HG02763 (cell line): ENCODE results near the gene PITPNM3.

Experiments used
- ATAC-seq: cut with Tn5 transposase; IDR thresholded peaks from one replicate; pipeline ENCODE4 v1.9.1; 2021; ENCODE audit warnings: mild to moderate bottlenecking, moderate library complexity; ENCODE audit not compliant: unreplicated experiment

Gene PITPNM3

DNA sequence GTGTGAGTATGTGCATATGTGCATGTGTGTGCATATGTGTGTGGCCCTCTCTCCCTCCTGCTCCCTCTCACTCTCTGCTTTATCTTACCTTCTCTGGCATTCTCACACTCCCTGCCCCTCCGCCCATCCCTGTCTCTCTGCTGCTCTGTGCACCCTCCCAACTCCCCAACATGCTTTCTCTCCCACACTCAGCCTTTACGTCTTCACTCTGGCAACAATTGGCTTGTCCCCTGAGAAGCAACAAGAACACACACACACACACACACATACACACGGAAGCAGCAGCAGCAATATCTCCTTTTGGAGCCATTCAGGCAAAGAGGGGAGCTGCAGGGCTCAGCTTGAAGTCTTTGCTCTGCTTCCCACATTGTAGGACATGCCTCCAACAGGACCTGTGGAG lies 27.8 kb downstream of the PITPNM3 start:
- ATAC-seq = no peak

DNA sequence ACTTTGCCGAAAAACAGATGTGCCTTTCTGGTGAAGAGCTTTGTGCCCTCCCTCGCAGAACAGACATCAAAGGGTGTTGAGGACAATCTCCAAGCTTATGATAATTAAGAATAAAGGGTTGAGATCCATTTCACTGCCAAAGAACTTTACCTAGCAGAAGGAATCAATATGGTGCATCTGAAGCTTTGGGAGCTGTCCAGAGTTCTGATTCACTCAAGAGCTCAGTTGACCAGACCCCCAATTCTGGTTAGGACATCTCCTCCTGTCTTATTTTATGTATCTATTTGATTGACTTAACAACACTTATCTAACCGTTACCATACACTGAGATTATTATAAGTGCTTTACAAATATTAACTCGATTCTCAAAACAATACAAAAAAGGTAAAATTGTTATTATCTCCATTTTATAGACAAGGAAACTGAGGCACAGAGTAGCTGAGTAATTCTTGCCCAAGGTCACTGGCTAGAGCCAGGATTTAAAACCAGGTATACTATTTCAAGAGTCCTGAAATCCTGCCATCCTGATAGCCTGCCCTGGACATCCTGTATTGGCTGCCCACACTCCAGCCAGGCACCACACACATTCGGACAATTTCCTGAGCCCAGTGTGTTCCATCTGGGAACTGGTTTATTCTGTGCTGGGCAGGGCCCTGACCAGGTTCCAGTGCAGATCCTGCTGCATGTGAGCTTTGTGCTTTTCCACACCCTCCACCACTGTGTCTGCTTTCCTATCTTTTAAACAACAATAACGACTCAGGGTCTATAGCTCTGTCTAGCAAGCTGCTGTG lies 29.8 kb downstream of the PITPNM3 start:
- ATAC-seq = no peak

DNA sequence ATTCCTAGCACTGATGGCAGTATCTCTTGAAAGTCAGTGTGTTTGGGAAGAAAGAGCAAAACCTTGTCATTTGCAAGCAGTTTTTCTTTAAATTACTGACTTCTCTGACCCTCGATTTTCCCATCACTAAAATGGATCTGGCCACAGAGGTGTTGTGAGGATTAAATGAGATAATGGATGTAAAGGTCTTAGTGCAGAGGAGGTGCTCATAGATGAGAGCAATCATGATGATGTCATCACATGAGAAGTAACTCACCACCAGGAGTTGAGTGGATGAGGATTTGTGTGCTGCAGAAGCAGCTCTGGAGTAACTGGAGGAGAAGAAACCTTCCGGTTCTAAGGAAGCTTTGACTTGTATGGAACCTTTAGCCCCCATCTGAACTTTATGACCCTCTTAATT lies 30.6 kb downstream of the PITPNM3 start:
- ATAC-seq = no peak

DNA sequence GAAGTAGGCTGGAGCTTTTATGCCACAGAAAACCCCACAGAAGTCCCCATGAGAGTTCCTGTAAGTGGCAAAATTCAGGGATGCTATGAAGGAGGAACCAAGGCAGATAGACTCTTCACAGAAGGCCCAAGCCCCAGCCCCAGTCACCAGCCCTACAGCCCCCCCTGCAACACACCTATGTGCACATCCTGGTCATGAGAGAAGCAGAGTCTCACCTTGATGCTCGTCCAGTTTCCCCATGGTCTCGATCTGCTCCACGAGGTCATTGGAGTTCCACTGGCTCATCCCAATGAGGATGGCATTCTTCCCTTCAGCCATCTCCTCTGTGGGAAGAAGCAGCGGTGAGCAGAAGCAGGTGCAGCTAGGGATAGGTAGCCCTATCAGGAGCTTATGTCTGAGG lies 31.2 kb downstream of the PITPNM3 start:
- no peak for ATAC-seq

DNA sequence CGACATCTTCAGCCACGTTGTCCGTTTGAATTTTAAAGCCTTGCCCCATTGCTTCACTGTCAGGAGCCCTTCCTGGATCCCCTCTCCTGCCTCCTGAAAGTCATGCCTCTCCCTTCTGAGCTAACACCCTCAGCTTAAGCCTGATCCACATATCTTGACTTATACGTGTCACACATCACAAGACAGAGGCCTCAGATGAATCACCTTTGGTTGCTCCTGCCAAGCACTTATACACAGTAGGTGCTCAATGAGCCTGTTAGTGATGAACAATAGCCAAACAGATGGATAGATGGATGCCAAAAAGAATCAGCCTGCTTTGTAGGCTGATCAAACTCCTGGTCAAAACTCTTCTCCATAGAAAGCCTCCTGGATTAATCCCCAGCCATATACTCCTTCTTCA lies 31.8 kb downstream of the PITPNM3 start:
- no peak for ATAC-seq

DNA sequence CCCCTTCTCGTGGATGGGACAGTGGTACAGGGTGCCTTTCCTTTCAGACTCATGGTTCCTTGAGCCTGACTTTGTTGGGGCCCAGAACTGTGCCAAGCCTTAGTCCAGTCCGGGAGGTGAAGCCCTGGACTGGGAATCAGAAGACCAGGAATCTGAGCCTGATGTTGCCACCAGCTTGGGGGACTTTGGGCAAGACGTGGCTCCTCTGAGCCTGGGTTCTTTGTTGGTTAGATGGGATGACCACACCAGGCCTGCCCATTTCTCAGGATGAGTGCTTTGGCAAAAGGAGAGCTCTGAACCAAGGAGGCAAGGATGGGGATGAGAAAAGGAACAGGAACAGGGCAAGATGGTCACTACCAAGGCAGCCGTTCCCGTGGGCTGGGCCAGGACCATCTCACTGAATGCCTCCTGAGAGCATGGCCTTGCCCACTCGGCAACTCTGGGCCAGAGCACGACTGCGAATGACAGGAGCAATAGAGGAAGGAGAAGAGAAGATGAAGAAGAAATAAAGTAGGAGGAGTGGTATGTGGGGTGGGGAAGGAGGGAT lies 32.5 kb downstream of the PITPNM3 start:
- ATAC-seq = no peak

DNA sequence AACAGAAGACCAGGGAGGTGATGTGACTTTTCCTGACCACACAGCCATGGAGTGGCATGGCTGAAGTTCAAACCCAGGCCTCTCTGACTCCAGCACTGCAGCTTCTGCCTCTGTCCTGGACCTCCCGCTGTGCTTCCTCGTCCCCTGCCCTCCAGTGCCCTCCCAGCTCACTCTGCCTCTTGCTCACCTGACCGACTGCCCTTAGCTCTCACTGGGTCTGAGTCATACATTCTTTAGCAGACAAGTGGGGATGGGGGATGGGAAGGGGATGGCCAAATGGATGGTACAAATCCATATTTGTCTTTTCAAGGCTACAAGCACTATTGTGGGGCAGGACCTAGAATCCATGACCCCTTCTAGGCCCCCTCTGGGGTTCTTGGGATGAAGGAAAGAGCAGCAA lies 33.0 kb downstream of the PITPNM3 start:
- ATAC-seq = no peak

DNA sequence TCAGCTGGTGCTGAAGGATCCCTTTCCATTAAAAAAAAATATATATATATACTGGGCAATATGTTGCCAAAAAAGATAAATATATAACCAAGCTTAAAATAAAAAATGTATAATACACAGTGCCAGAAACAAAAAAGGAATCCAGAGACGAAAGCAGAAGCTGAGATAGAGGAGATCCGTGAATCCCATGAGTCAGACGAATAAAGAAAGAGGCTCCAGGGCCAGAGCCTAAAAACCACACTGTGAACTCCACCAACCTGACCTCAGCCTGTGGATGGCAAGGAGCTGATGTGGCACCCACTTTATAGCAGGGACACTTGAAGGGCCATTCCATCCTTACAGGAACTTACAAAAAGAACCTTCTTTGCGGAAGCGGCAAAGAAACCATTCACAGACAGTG lies 34.8 kb downstream of the PITPNM3 start:
- ATAC-seq = no peak

DNA sequence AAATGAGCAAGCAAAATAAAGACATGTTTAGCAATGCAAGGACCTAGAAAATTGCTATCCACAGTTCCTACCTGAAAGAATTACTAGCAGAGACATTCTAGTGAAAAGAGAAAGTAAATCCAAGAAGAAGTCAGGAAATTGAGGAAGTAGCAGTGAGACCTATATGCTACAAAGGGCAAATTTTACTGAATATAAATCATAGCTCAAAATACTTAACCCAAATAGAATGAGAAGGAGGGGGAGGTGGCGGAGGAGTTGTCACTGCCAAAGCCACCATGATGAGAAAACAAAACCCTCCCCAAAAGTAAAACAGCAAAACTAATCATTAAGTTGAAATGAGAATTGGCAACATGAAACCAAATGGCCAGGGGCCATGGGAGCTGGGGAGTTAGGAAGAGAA lies 39.3 kb downstream of the PITPNM3 start:
- no peak for ATAC-seq

DNA sequence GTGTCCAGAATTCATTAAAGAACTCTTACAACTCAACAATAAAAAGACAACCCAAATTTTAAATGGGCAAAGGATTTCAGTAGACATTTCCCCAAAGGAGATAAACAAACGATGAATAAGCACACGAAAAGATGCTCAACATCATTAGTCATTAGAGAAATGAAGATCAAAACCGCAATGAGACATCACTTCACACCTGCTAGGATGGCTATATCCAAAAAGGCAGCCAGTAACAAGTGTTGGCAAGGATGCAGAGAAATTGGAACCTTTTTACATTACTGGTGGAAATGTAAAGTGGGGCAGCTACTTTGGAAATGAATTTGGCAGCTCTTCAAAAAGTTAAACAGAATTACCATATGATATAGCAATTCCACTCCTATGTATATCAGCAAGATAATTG lies 42.0 kb downstream of the PITPNM3 start:
- ATAC-seq = no peak

DNA sequence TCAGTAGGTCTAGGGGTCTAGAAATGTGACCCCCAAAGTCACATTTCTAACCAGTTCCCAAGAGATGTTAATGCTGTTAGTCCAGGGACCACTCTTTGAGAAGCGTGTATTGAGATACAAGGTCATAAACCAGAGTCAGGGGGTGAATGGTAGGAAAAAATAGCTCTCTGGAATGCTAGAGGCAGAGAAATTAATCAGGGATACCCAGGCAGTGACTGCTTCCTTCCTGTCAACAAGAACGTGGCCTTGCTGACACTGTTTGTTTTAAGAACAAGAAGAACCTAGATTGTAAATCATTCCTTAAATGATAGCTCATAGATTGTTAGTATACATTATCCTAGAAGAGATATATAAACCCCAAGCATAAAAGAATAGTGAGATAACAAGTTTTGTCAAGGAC lies 43.8 kb downstream of the PITPNM3 start:
- no peak for ATAC-seq

DNA sequence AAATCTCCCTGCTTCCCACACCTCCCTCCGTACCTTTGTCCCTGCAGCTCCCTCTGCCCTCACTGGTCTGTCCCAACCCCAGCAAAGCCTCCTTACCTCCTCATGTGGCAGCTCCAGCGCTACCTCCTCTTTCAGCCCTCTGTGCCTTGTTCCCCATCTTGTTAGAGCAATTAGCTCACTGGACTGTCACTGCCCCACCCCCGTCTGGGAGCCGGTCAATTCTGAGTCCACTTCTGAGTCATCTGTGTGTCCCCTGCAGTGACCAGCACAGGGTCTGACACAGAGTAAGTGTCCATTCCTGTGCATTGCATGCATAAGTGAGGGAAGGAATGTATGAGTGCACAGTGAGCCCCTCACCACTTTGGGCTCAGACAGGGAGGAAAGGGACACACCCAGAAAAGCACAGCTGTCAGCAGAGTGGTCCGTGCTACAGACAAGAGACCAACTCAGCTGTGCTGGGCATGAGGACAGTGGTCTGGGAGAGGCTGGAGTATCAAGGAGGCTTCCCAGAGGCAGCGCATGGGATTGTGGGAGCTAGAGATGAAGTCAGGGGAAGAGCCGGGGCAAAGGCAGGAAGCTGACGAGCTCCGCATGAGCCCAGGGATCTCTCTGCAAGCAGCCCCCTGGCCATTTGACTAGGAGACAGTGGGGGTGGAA lies 45.9 kb downstream of the PITPNM3 start:
- ATAC-seq = no peak

DNA sequence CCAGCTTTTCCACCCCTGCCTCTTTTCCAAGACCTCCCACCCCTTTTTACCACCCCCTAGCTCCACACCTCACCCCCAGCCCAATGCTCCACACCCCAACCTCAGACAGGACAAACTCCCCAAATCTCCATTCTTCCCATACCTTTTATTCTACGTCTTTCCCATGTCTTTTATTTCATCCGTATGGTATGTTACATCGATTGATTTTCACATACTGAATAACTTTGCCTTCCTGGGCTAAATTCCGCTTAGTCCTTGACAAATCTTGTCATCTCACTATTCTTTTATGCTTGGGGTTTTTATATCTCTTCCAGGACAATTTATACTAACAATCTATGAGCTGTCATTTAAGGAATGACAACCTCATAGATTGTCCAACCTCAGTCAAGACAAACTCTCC lies 46.4 kb downstream of the PITPNM3 start:
- ATAC-seq = no peak

DNA sequence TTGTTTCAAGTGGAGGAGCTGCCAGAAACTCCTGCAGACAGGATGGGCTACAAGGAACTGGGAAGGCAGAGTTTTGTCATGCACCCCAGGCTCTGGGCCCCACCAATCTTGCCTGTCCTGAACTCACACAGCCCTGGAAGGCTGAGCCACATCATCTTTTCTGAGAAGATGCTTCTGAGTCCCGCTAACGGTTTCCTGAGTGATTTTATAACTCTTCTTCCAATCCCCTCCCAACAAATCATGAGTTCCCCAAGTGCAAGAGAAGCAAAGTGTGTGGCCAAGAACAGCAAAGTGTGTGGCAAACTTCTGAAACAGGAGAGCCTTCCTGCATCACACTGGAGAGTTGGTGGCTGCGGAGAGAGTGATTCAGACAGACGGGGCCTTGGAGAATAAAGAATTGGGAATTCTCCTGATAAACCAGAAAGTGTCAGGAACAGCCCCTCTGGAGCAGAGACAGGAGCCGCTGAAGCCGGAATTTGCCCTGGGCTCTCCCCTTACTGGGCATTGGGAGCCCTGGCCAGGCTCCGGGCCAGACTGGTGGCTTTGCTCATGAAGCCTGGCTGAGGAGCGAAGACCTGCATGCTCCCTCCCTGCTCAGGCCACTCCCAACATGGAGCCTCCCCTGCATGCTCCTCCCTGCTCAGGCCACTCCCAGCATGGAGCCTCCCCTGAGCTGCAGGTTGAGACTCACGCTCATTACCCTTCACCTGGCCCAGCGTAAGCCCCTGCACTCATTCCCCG lies 47.2 kb downstream of the PITPNM3 start:
- no peak for ATAC-seq

DNA sequence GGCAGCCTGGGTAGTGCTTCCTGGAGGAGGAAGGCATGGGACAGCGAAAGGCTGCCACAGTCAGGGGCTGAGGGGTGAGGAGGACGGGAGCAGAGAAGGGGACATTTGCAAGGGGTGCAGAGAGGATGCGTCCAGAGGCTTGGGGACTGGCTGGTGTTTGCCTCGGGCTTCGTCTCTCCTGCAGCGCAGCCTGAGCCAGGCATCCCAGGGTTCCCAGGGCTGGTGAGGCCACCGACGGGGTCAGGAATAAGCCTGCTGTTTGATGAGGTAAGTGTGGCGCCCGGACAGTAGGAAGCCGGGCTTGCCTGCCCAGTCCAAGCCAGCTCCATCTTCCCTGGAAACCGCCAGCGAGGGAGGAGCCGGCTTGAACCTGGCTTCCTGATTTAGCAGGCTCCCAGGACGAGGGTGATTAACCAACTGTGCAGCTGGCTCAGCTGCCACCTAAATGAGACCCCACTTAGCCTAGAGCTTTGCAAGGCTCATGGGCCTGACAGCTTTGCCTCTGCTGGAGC lies 47.8 kb downstream of the PITPNM3 start:
- no peak for ATAC-seq

DNA sequence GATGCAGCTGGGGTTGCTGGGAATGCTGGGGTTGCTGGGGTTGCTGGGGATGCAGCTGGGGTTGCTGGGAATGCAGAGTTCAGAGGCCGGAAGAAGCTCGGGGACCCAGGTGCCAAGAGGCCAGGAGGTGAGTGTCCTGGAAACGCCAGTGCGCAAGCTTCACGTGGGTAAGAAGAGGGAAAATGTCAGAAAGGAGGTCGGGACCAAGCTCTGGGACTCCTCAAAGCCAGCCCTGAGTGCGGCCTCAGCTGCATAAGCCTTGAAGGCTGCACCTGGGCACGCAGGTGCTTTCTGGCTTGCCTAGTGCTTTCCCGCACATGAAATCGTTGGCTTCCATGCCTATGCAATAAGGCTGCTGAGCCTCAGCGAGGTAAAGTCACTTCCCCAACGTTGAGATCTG lies 48.3 kb downstream of the PITPNM3 start:
- no peak for ATAC-seq

DNA sequence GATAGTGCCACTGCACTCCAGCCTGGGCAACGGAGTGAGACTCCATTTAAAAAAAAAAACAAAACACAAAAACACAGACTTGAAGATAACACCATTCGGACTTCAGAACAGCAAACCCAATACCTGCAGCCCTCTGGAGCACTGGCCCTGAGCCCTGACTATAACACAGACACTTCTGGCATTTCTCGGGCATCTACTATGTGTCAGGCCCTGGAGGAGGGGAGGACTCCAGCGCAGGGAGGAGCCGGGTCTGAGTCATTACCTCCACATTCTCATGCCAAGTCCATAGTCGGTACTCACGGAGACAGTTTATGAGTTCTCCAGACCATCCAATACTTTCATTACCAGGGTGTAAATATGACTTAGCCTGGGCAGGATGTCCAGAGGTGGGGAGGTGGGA lies 48.8 kb downstream of the PITPNM3 start:
- ATAC-seq = no peak

DNA sequence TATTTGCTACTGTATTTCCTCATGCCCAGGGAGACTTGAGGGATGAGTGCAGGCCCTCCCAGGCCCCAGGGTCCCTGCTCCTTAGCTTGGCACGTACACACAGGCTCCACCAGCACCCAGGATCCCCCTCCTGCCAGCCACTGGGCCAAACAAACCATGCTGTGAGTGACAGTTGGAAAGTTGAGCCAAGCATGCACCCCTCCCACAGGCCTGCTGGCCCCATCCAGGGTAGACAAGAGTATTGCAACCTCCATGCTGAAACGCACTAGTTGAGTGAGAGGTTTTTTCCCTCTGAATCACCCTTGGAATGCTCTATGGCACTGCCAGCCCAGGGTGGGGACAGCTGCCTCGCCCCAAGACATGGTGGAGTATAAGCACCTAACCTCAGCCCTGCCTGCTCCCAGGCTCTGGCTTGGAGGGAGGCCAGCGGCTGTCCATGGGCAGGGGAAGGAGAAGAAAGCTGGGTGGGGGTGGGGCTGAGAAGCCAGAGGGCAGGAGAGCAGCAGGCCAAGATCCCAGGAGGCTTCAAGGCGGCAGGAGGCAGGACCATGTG lies 49.6 kb downstream of the PITPNM3 start:
- ATAC-seq = no peak

DNA sequence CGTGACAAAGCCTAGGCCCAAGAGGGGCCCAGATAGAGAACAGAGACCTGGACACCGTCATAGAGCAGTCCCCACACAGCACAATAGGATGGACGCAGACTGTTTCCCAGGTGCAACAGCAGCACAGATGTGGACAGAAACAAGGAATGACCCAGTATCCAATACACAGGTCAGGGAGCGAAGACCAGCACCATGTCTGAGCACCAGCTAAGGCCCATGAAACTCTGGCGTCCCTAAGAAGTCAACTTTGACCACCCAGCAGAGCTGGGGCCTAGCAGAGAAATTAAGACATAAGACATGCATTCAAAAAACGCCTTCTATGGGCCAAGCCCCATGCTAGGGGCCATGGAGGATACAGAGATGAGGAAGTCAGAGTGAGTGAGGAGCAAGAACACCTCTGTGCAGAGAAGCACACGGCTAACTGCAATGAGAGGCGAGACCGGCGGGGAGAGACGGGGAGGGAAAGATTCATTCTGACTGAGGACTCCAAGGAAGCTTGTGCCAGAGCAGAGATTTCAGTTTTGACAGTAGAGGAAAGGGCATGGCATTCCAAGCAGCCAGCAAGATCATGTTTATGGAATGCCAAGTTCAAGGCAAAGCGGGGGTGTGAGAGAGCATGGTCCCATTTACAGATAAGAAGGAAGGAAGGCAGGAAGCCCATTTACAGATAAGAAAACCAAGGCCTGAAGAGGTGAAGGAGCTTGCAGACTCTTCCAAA lies 50.8 kb downstream of the PITPNM3 start:
- ATAC-seq = no peak

DNA sequence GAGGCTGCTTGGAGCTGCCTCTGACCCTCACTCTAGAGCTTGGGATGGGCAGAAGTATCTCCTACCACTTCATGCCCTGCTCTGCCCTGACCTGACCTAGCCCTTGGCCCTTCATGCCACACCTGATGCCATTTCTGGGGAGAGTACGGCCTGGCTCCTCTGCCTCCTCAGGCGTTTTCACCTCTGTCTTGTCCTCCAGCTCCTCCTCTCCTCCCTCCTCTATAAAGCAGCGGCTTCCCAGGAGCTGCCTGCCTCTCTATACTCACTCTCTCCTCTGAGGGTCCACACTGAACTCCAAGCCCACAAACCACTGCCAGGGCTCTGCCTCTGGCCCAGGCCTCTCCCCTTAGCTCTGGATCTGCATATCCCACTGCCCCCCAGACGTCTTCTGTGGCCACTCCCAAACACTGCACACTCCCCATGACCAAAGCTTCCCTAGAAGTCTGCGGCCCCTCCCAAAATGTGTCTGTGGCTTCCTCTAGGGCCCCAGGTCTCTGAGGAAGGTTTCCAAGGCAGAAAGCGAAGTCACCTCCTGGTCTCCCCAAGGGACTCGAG lies 52.6 kb downstream of the PITPNM3 start:
- ATAC-seq = no peak
